GM18499 (cell line): ENCODE results near the gene TNKS1BP1.
A peak's percentile ranks its signal among the peaks of the same experiment; 100 is the strongest.

Source experiments
- ATAC-seq: cut with Tn5 transposase; IDR thresholded peaks from one replicate; pipeline ENCODE4 v1.9.1; 2021; ENCODE audit warnings: moderate number of reproducible peaks; ENCODE audit not compliant: insufficient read depth, unreplicated experiment

The TNKS1BP1 gene

DNA sequence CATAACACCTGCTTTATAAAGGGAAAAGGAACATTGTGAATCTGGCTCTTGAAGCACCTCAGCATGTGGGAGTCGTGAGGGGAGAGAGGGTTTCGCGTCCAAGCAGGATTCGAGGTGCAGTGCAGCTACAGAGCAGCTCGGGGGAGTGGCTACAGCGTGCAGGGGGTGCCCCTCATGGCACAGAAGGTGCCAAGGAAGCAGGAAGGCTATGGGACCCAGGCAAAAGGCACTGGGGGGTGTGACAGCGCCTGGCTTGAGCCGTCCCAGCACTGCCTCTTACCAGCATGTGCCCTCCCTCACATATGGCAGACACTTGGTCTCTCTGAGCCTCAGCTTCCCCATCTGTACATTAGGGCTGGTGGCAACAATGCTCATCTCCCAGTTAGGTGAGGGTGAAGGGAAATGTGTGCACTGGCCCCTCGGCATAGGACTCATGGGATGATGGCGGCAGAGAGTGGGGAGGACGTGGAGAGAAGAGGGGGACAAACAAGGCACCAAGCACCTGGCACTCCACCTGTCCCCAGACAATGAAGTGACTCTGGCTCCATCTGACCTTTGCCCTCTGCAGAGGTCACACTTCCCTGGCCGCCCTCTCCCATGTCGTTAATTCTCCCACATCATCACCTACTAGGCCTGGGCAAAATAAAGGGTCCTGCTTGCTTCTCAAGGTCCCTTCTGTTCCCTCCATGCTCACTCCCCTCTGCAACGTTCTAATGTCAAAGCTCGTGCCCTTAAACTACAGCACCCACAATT lies 10.4 kb downstream of the TNKS1BP1 start:
- ATAC-seq: no peak

DNA sequence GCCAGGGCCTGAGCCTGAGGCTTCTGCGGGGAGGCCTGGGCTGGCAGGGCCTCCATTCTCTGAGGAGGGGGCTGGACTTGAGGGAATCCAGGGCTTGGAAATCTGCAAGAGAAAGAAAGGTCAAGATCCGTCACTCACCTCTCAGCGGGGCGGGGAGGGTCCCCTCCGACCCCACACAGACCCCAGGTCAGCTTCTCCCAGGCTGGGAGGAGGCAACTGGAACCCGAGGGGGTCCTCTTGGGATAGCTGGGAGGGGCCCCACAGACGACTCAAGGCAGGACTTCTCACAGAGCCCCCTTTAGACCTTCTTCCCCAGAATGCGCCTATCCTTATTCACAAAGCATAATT lies 11.0 kb downstream of the TNKS1BP1 start:
- ATAC-seq: no peak

DNA sequence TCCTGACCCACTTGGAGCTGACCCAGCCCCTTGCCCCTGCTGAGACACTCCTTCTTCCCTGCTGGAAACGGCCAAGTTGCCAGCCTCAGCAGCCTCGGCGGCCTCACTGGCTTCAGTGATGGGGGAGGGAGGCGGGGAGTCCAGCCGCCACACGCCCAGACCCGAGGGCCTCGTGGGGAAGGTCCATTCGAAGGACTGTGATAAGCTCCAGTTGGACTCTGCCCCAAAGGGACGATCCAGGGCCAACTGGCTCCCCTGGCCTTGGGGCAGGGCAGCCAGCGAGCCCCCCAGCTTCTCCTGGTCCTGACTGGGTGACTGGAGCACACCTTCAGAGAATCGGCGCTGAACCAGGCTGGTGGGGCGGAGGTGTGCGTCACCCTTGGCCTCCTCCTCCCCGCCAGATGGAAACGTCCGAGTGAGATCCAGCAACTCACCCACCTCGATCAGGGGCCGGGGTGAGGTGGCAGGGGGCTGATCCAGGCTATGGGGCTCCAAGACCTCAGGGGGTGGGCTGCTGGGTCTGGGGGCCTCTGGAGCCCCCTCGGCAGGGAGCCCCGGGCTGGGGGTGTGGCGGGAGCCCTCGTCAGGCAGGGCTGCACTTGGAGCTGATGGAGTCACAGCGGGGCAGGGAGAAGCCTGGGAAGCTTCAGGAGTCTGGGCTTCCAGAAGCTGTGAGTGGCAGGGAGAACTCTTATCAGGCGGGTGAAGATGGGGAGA lies 11.5 kb downstream of the TNKS1BP1 start:
- ATAC-seq: no peak

- ATAC-seq: no peak
Measured at GRCh38 chr11:57312511-57313021, 12.2 kb downstream of the TNKS1BP1 start.

- peak; percentile 99 for ATAC-seq
Measured at GRCh38 chr11:57311109-57311936, 13.4 kb downstream of the TNKS1BP1 start.

DNA sequence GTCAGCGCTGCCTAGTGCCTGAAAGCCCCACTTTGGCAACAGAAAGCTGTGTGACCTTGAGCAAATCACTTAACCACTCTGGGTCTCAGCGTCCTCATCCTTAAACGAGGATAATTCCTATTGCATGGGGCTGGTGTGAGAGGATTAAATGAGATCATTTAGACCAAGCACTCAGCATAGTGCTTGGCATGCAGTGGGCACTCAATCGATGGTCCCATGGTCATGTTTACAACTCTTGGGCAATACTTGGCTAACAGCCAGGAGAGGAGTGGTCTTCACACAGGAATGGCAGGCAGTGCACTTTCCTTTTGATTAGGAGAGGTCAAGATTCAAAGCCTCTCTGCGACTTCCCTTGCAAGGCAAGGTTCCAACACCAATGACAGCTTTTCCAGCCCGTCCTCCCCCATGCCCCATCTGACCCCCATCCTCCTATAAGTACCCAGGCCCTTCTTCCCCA lies 14.1 kb downstream of the TNKS1BP1 start:
- no peak for ATAC-seq

- no peak for ATAC-seq
Measured at GRCh38 chr11:57310091-57310490, 14.7 kb downstream of the TNKS1BP1 start.

- ATAC-seq: no peak
Measured at GRCh38 chr11:57309106-57310059, 15.4 kb downstream of the TNKS1BP1 start.

- no peak for ATAC-seq
Measured at GRCh38 chr11:57308426-57309060, 16.2 kb downstream of the TNKS1BP1 start.

GRCh38 chr11:57307666-57308270 lies 17.0 kb downstream of the TNKS1BP1 start:
- ATAC-seq: no peak

- ATAC-seq: no peak
Measured at GRCh38 chr11:57306940-57307565, 17.7 kb downstream of the TNKS1BP1 start.

GRCh38 chr11:57306161-57306876 lies 18.4 kb downstream of the TNKS1BP1 start:
- no peak for ATAC-seq

- no peak for ATAC-seq
Measured at GRCh38 chr11:57305523-57305922, 19.2 kb downstream of the TNKS1BP1 start.

- no peak for ATAC-seq
Measured at GRCh38 chr11:57303990-57304579, 20.7 kb downstream of the TNKS1BP1 start.

DNA sequence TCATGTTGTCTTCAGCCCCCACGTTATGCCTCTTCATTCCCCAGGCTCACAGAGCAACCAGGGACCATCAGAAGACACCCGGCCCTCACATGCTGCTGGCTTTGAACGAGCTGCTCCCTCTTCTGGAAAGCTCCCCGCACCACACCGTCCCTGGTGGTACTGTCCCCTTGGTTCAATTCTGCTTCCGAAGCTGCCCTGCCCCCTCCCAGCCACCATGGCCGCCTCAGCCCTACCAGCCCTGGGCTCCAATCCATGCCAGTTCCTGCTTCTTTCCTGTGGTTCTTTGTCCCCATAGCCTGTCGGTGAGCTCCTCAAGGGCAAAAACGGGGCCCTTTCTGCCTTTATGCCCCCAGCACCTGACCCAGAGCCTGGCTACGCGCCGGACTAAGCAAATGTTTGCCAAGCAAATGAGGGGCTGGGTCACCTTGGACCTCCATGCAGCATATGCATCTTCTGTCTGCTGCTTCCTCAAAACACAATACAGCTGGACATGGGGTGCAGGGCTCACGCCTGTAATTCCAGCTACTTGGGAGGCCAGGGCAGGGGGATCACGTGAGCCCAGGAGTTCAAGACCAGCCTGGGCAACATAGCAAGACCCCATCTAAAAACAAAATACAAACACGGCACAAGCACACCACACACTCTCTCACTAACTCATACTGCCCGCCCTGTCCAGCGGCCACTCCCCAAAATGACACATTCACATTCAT lies 21.3 kb downstream of the TNKS1BP1 start:
- no peak for ATAC-seq

GRCh38 chr11:57302489-57302888 lies 22.3 kb downstream of the TNKS1BP1 start:
- ATAC-seq: no peak
